Glomerular endothelial cell (primary cell): Measurements from ENCODE around the gene IDE. TPM values are rescaled to one million over a fixed set of nuclear protein-coding genes. Genes with fewer than 3 reads are reported as not detected.
"Not testable (repeated sequence)": the region's sequence is repeated elsewhere in the genome, so short reads cannot be mapped to it uniquely, and the experiment has no call there.

Experiments used
- DNase-seq: peaks from one replicate; pipeline ENCODE4 v3.0.0-alpha.2; 2011; ENCODE audit warnings: low read depth, low spot score; ENCODE audit errors: extremely low read depth
- total RNA-seq: library from RNA; depleted of rRNA; stranded (reverse); fragments of >200 nt; gene quantifications from 2 replicates; pipeline ENCODE4 v1.2.3, GENCODE V29; 2015

IDE gene
- total RNA-seq, 1 donor from 2014 or later, result 30.7 TPM

GRCh38 chr10:92430103-92430502 is 143.8 kb downstream of the IDE start:
- no peak for DNase-seq

GRCh38 chr10:92421550-92421949 is 152.3 kb downstream of the IDE start:
- no peak for DNase-seq

- DNase-seq, result no peak
These were observed 153.2 kb downstream of the IDE start for GRCh38 chr10:92420546-92421275.

GRCh38 chr10:92419740-92420545 is 153.9 kb downstream of the IDE start:
- DNase-seq, result no peak

GRCh38 chr10:92418891-92419290 is 155.0 kb downstream of the IDE start:
- no peak for DNase-seq

GRCh38 chr10:92418221-92418620 is 155.7 kb downstream of the IDE start:
- no peak for DNase-seq

- no peak for DNase-seq
These were observed 160.4 kb downstream of the IDE start for GRCh38 chr10:92413519-92413918.

- DNase-seq, result no peak
These were observed 160.9 kb downstream of the IDE start for GRCh38 chr10:92413011-92413410.

GRCh38 chr10:92411406-92411805 is 162.5 kb downstream of the IDE start:
- DNase-seq, result no peak

GRCh38 chr10:92410501-92410900 is 163.4 kb downstream of the IDE start:
- no peak for DNase-seq

- no peak for DNase-seq
These were observed 165.9 kb downstream of the IDE start for GRCh38 chr10:92408017-92408361.

GRCh38 chr10:92407305-92408016 is 166.4 kb downstream of the IDE start:
- DNase-seq, result no peak

GRCh38 chr10:92405419-92405924 is 168.4 kb downstream of the IDE start:
- DNase-seq, result no peak

- no peak for DNase-seq
These were observed 169.1 kb downstream of the IDE start for GRCh38 chr10:92404612-92405418.

- DNase-seq, result not testable (repeated sequence)
These were observed 171.7 kb downstream of the IDE start for GRCh38 chr10:92402234-92402633.

Other genes with a start within 250 kb of the IDE start
- 4.5 and 9.6 TPM in 2 replicates for gene KIF11, start 19.0 kb upstream of the IDE start, total RNA-seq
- 46.6 and 76.5 TPM in 2 replicates for gene HHEX, start 115.9 kb upstream of the IDE start, total RNA-seq